Gastroesophageal sphincter (tissue), 4 donors: ENCODE data around the gene ENO2. TPM values are rescaled to one million over a fixed set of nuclear protein-coding genes. Genes with fewer than 3 reads are reported as not detected.
"Not testable (repeated sequence)": the region's sequence is repeated elsewhere in the genome, so short reads cannot be mapped to it uniquely, and the experiment has no call there.

Source experiments
- ATAC-seq: fragments of 150-250 bp; one replicate; pipeline ENCODE4 v1.9.1; 2016; ENCODE audit warnings: mild to moderate bottlenecking, moderate library complexity
- H3K27ac ChIP-seq, 4 donors: fragments of 200-600 bp; sonication (generic) in 3 of 4; 1 replicate in 3 of 4; 2 replicates in 1 of 4; pipeline ENCODE4 v1.5.1; 2016 to 2019
- H3K27me3 ChIP-seq: fragments of 200-600 bp; sonication (generic); one replicate; pipeline ENCODE4 v1.5.1; 2019
- H3K36me3 ChIP-seq, 2 donors: fragments of 200-600 bp; sonication (generic); one replicate each; pipeline ENCODE4 v1.5.1; 2019; ENCODE audit warnings: control low read depth in 1 of 2
- H3K4me1 ChIP-seq, 3 donors: fragments of 200-600 bp; sonication (generic); 1 replicate in 2 of 3; 2 replicates in 1 of 3; pipeline ENCODE4 v1.5.1; 2016 to 2019; ENCODE audit warnings: control low read depth in 2 of 3
- H3K4me3 ChIP-seq, 2 donors: fragments of 200-600 bp; sonication (generic); one replicate each; pipeline ENCODE4 v1.5.1; 2019; ENCODE audit warnings: mild to moderate bottlenecking in 1 of 2, moderate library complexity in 1 of 2
- H3K9me3 ChIP-seq, 3 donors: fragments of 200-600 bp; sonication (generic); one replicate each; pipeline ENCODE4 v1.5.1; 2017 to 2019; ENCODE audit warnings: control low read depth in 2 of 3
- CTCF ChIP-seq, 4 experiments: fragments of 200-600 bp in 2 of 4; fragments of 450-650 bp in 2 of 4; sonication (generic) in 1 of 4; IDR thresholded peaks; one replicate each; pipeline ENCODE4 v1.5.1; 2017 to 2019; ENCODE audit warnings: antibody characterized with exemption in 4 of 4, mild to moderate bottlenecking in 2 of 4, moderate library complexity in 2 of 4
- EP300 ChIP-seq: sonication (generic); formaldehyde crosslinking; IDR thresholded peaks from one replicate; pipeline ENCODE4 v1.6.1; 2017; ENCODE audit warnings: antibody characterized with exemption, mild to moderate bottlenecking
- POLR2A ChIP-seq, 2 donors: fragments of 450-650 bp; IDR thresholded peaks; one replicate each; pipeline ENCODE4 v1.6.1; 2017; ENCODE audit warnings: antibody characterized with exemption in 2 of 2, mild to moderate bottlenecking in 2 of 2, moderate library complexity in 1 of 2
- POLR2AphosphoS5 ChIP-seq: sonication (generic); formaldehyde crosslinking; IDR thresholded peaks from one replicate; pipeline ENCODE4 v1.6.1; 2017; ENCODE audit warnings: antibody characterized with exemption
- WGBS, 2 donors: methylation state at CpG; one replicate each; pipeline ENCODE4 v1.1.5; 2018; ENCODE audit warnings: low coverage in 1 of 2; 5-methylcytosine and 5-hydroxymethylcytosine counted together
- total RNA-seq, 4 donors: library from RNA; depleted of rRNA; stranded (reverse); fragments of >200 nt; gene quantifications; one replicate each; pipeline ENCODE4 v1.1.0, GENCODE V29; 2016

Gene ENO2
- 10 to 100 TPM; 31.2 to 68.2 (median 43.5) TPM for total RNA-seq

GRCh38 chr12:6914246-6914946, at the start of gene ENO2:
TSS of gene ENO2 (plus strand) at chr12:6914580. CDS start at chr12:6915833, 1,253 bp downstream.
- Histone ChIP-seq H3K36me3 (peaks cover 0 to 34% of the 10 kb centered on the region in 2 donors), H3K27me3 (no peaks in the 10 kb centered on the region), H3K9me3 (no peaks in the 10 kb centered on the region), H3K4me1 (peaks cover 0 to 31% (median 15%) of the 10 kb centered on the region in 3 donors), H3K4me3 (peak within 1 kb of the TSS; percentile 65 to 87), H3K27ac (peak within 1 kb of the TSS; percentile 58 to 92 (median 90))
- TF ChIP-seq POLR2AphosphoS5: peak; percentile 26
- TF ChIP-seq POLR2A (IDR thresholded peaks at IDR 0.05): peak; percentile 40 to 54
- no peak for TF ChIP-seq EP300
- peak in 1 of 4 experiments; percentile 24 for TF ChIP-seq CTCF (IDR thresholded peaks at IDR 0.05)
- WGBS, 2 donors: 0% methylated on average over 14 to 15 of the region's 68 CpGs
- peak; percentile 96 for ATAC-seq

- peaks cover 0 to 77% of the 10 kb centered on the region in 2 donors for H3K36me3 ChIP-seq
- not testable (repeated sequence) for ATAC-seq, H3K27me3 ChIP-seq, H3K4me3 ChIP-seq, H3K9me3 ChIP-seq, H3K27ac ChIP-seq
- H3K4me1 ChIP-seq: peaks cover 0 to 33% (median 23%) of the 10 kb centered on the region in 3 donors
- WGBS, 2 donors: 92 to 96% methylated on average over 3 to 5 of the region's 5 CpGs
These were observed 49.1 kb upstream of the ENO2 start for GRCh38 chr12:6865307-6865706.

- peaks cover 0 to 43% (median 27%) of the 10 kb centered on the region in 3 donors for H3K4me1 ChIP-seq
- peak overlapping the region; percentile 64 to 99 for H3K4me3 ChIP-seq
- peak overlapping the region; percentile 86 to 99 (median 98) for H3K27ac ChIP-seq
- TF ChIP-seq POLR2A (IDR thresholded peaks at IDR 0.05): no peak
- no peak for TF ChIP-seq CTCF (IDR thresholded peaks at IDR 0.05)
- no peak for TF ChIP-seq EP300
- no peak for TF ChIP-seq POLR2AphosphoS5
- no peak for ATAC-seq
- H3K27me3 ChIP-seq: no peaks in the 10 kb centered on the region
- peaks cover 0 to 77% of the 10 kb centered on the region in 2 donors for H3K36me3 ChIP-seq
- H3K9me3 ChIP-seq: no peaks in the 10 kb centered on the region
- 55 to 56% methylated on average over 5 of the region's 19 CpGs for WGBS, 2 donors
These were observed 48.0 kb upstream of the ENO2 start for GRCh38 chr12:6866163-6866919.

GRCh38 chr12:6866920-6867412, 47.4 kb upstream of the ENO2 start:
- Histone ChIP-seq H3K4me1 (peaks cover 0 to 49% (median 33%) of the 10 kb centered on the region in 3 donors), H3K27me3 (no peaks in the 10 kb centered on the region), H3K36me3 (peaks cover 0 to 73% of the 10 kb centered on the region in 2 donors), H3K27ac (peak overlapping the region; percentile 86 to 99 (median 98)), H3K4me3 (peak overlapping the region; percentile 64 to 99), H3K9me3 (no peaks in the 10 kb centered on the region)
- ATAC-seq: peak; percentile 28
- TF ChIP-seq CTCF (IDR thresholded peaks at IDR 0.05) (peak in 1 of 4 experiments; percentile 12), POLR2A (IDR thresholded peaks at IDR 0.05) (no peak)
- 0% methylated on average over 1 of the region's 33 CpGs; no CpG with 5 or more reads in 1 of the 2 donors for WGBS, 2 donors

- TF ChIP-seq POLR2A (IDR thresholded peaks at IDR 0.05): peak; percentile 98 to 99
- peak; percentile 99 for TF ChIP-seq POLR2AphosphoS5
- no peak for TF ChIP-seq EP300
- H3K36me3 ChIP-seq: peaks cover 0 to 67% of the 10 kb centered on the region in 2 donors
- WGBS, 2 donors: 0% methylated on average over 3 of the region's 86 CpGs; no CpG with 5 or more reads in 1 of the 2 donors
- peaks cover 0 to 56% (median 36%) of the 10 kb centered on the region in 3 donors for H3K4me1 ChIP-seq
- peak within 1 kb of the TSS; percentile 86 to 99 (median 98) for H3K27ac ChIP-seq
- peak within 1 kb of the TSS; percentile 64 to 99 for H3K4me3 ChIP-seq
- H3K9me3 ChIP-seq: no peaks in the 10 kb centered on the region
- no peaks in the 10 kb centered on the region for H3K27me3 ChIP-seq
- peak; percentile 88 for ATAC-seq
These were observed 46.8 kb upstream of the ENO2 start, which contains the start of gene TPI1 for GRCh38 chr12:6867413-6868210. TSS of gene TPI1 (plus strand) at chr12:6867531. CDS start at chr12:6867567, 36 bp downstream.
